Astrocyte of the spinal cord (primary cell): Measurements from ENCODE around the gene PREX1.

Experiments
- DNase-seq: peaks from one replicate; pipeline ENCODE4 v3.0.0; 2011; ENCODE audit warnings: low read depth, low spot score
- H3K4me3 ChIP-seq: 2 replicates; pipeline ENCODE4 v1.5.1; 2011; ENCODE audit warnings: low read depth, mild to moderate bottlenecking, low read length, moderate library complexity
- CTCF ChIP-seq: IDR thresholded peaks from 2 replicates; pipeline ENCODE4 v1.5.1; 2012; ENCODE audit warnings: low read depth, mild to moderate bottlenecking, low read length, inconsistent platforms
- in situ Hi-C: cut with HindIII; loops from 2 replicates; pipeline ENCODE4 v1.10.0; 2017; ENCODE audit warnings: low sequenced_read_pairs

PREX1 gene

GRCh38 chr20:48679011-48679410 lies 148.8 kb downstream of the PREX1 start:
- in situ Hi-C loops, result no loop called here
- TF ChIP-seq CTCF, result no peak
- no peak for DNase-seq
- no peak overlapping the region for H3K4me3 ChIP-seq

- no peak for TF ChIP-seq CTCF
- DNase-seq, result no peak
- no peak overlapping the region for H3K4me3 ChIP-seq
- in situ Hi-C loops, result no loop called here
Observed at GRCh38 chr20:48678421-48678820, 149.4 kb downstream of the PREX1 start.

GRCh38 chr20:48676795-48677460 lies 150.9 kb downstream of the PREX1 start:
- no peak for TF ChIP-seq CTCF
- no peak for DNase-seq
- no peak overlapping the region for H3K4me3 ChIP-seq
- in situ Hi-C loops, result no loop called here

GRCh38 chr20:48676125-48676524 lies 151.7 kb downstream of the PREX1 start:
- in situ Hi-C loops, result no loop called here
- no peak for DNase-seq
- H3K4me3 ChIP-seq, result no peak overlapping the region
- TF ChIP-seq CTCF, result no peak

- no peak for TF ChIP-seq CTCF
- no peak overlapping the region for H3K4me3 ChIP-seq
- in situ Hi-C loops, result no loop called here
- DNase-seq, result no peak
Observed at GRCh38 chr20:48674461-48674860, 153.3 kb downstream of the PREX1 start.

GRCh38 chr20:48673507-48673906 lies 154.3 kb downstream of the PREX1 start:
- no peak for DNase-seq
- in situ Hi-C loops, result no loop called here
- no peak overlapping the region for H3K4me3 ChIP-seq

More at GRCh38 chr20:48673507-48673906, 154.3 kb downstream of the PREX1 start:
- TF ChIP-seq CTCF, result no peak
